ENCODE results near the gene NOL4L.

NOL4L gene

GRCh38 chr20:32574296-32575226 is 10.6 kb downstream of the NOL4L start:
- Mint-ChIP-seq H3K36me3 (ENCODE audit: insufficient read depth) (peaks cover 9% of the 10 kb centered on the region), H3K27me3 (no peaks in the 10 kb centered on the region), H3K4me1 (ENCODE audit: low read depth in 2 of 2) (peaks cover 44 to 51% of the 10 kb centered on the region in 2 donors), H3K27ac (no peak overlapping the region), H3K4me3 (peak overlapping the region in 1 of 2 donors; percentile 25), H3K9me3 (no peaks in the 10 kb centered on the region)
- no peak for ATAC-seq (replicated peaks)
- no peak for DNase-seq

GRCh38 chr20:32573167-32573851 is 11.8 kb downstream of the NOL4L start:
- ATAC-seq (replicated peaks) (no peak), DNase-seq (no peak)
- Mint-ChIP-seq H3K27ac (peak overlapping the region in 1 of 2 donors; percentile 77), H3K36me3 (ENCODE audit: insufficient read depth) (peaks cover 9% of the 10 kb centered on the region), H3K9me3 (no peaks in the 10 kb centered on the region), H3K4me3 (no peak overlapping the region), H3K4me1 (ENCODE audit: low read depth in 2 of 2) (peaks cover 32 to 53% of the 10 kb centered on the region in 2 donors), H3K27me3 (no peaks in the 10 kb centered on the region)

- ATAC-seq (replicated peaks) (no peak), DNase-seq (no peak)
- peaks cover 23 to 46% of the 10 kb centered on the region in 2 donors for H3K4me1 Mint-ChIP-seq (ENCODE audit: low read depth in 2 of 2)
- H3K36me3 Mint-ChIP-seq (ENCODE audit: insufficient read depth): peaks cover 9% of the 10 kb centered on the region
- H3K9me3 Mint-ChIP-seq: no peaks in the 10 kb centered on the region
- H3K27ac Mint-ChIP-seq: peak overlapping the region in 1 of 2 donors; percentile 77
- no peak overlapping the region for H3K4me3 Mint-ChIP-seq
- H3K27me3 Mint-ChIP-seq: no peaks in the 10 kb centered on the region
Measured at GRCh38 chr20:32572271-32572968, 12.7 kb downstream of the NOL4L start.

- Mint-ChIP-seq H3K4me1 (ENCODE audit: low read depth in 2 of 2) (peaks cover 17 to 42% of the 10 kb centered on the region in 2 donors), H3K36me3 (ENCODE audit: insufficient read depth) (peaks cover 9% of the 10 kb centered on the region), H3K27ac (no peak overlapping the region), H3K4me3 (no peak overlapping the region), H3K9me3 (no peaks in the 10 kb centered on the region), H3K27me3 (no peaks in the 10 kb centered on the region)
- DNase-seq: no peak
- no peak for ATAC-seq (replicated peaks)
Measured at GRCh38 chr20:32571566-32571965, 13.6 kb downstream of the NOL4L start.

GRCh38 chr20:32570401-32571190 is 14.5 kb downstream of the NOL4L start:
- Mint-ChIP-seq H3K4me3 (peak overlapping the region in 1 of 2 donors; percentile 7), H3K9me3 (no peaks in the 10 kb centered on the region), H3K27me3 (no peaks in the 10 kb centered on the region), H3K4me1 (ENCODE audit: low read depth in 2 of 2) (peaks cover 19 to 45% of the 10 kb centered on the region in 2 donors), H3K27ac (no peak overlapping the region), H3K36me3 (ENCODE audit: insufficient read depth) (peaks cover 10% of the 10 kb centered on the region)
- no peak for ATAC-seq (replicated peaks)
- DNase-seq: no peak

- Mint-ChIP-seq H3K4me1 (ENCODE audit: low read depth in 2 of 2) (peaks cover 22 to 50% of the 10 kb centered on the region in 2 donors), H3K27ac (no peak overlapping the region), H3K9me3 (no peaks in the 10 kb centered on the region), H3K4me3 (peak overlapping the region in 1 of 2 donors; percentile 37), H3K27me3 (no peaks in the 10 kb centered on the region), H3K36me3 (ENCODE audit: insufficient read depth) (peaks cover 15% of the 10 kb centered on the region)
- ATAC-seq (replicated peaks) (peak; percentile 84), DNase-seq (peak; percentile 23 to 31 (median 26))
Measured at GRCh38 chr20:32569380-32570305, 15.5 kb downstream of the NOL4L start.

- H3K27me3 Mint-ChIP-seq: no peaks in the 10 kb centered on the region
- H3K4me1 Mint-ChIP-seq (ENCODE audit: low read depth in 2 of 2): peaks cover 22 to 51% of the 10 kb centered on the region in 2 donors
- no peak for ATAC-seq (replicated peaks)
- no peak overlapping the region for H3K27ac Mint-ChIP-seq
- no peak for DNase-seq
- no peaks in the 10 kb centered on the region for H3K9me3 Mint-ChIP-seq
- peaks cover 15% of the 10 kb centered on the region for H3K36me3 Mint-ChIP-seq (ENCODE audit: insufficient read depth)
- H3K4me3 Mint-ChIP-seq: peak overlapping the region in 1 of 2 donors; percentile 37
Measured at GRCh38 chr20:32569018-32569379, 16.1 kb downstream of the NOL4L start.

- no peak overlapping the region for H3K27ac Mint-ChIP-seq
- peaks cover 12% of the 10 kb centered on the region for H3K36me3 Mint-ChIP-seq (ENCODE audit: insufficient read depth)
- H3K9me3 Mint-ChIP-seq: no peaks in the 10 kb centered on the region
- H3K4me1 Mint-ChIP-seq (ENCODE audit: low read depth in 2 of 2): peaks cover 18 to 44% of the 10 kb centered on the region in 2 donors
- H3K27me3 Mint-ChIP-seq: no peaks in the 10 kb centered on the region
- DNase-seq (no peak), ATAC-seq (replicated peaks) (peak; percentile 20)
- no peak overlapping the region for H3K4me3 Mint-ChIP-seq
Measured at GRCh38 chr20:32567384-32568178, 17.6 kb downstream of the NOL4L start.

- Mint-ChIP-seq H3K9me3 (no peaks in the 10 kb centered on the region), H3K4me1 (ENCODE audit: low read depth in 2 of 2) (peaks cover 16 to 45% of the 10 kb centered on the region in 2 donors), H3K36me3 (ENCODE audit: insufficient read depth) (peaks cover 11% of the 10 kb centered on the region), H3K27ac (no peak overlapping the region), H3K4me3 (peak overlapping the region; percentile 13 to 38), H3K27me3 (no peaks in the 10 kb centered on the region)
- ATAC-seq (replicated peaks) (no peak), DNase-seq (no peak)
Measured at GRCh38 chr20:32566379-32567374, 18.5 kb downstream of the NOL4L start.

- H3K4me3 Mint-ChIP-seq: peak overlapping the region in 1 of 2 donors; percentile 32
- no peak for ATAC-seq (replicated peaks)
- DNase-seq: no peak
- H3K27me3 Mint-ChIP-seq: no peaks in the 10 kb centered on the region
- H3K4me1 Mint-ChIP-seq (ENCODE audit: low read depth in 2 of 2): peaks cover 22 to 49% of the 10 kb centered on the region in 2 donors
- H3K9me3 Mint-ChIP-seq: no peaks in the 10 kb centered on the region
- peaks cover 11% of the 10 kb centered on the region for H3K36me3 Mint-ChIP-seq (ENCODE audit: insufficient read depth)
- H3K27ac Mint-ChIP-seq: peak overlapping the region in 1 of 2 donors; percentile 89
Measured at GRCh38 chr20:32565735-32566032, 19.4 kb downstream of the NOL4L start.

Data from effector memory CD8-positive, alpha-beta T cell (primary cell).